Stimulated activated naive CD8-positive, alpha-beta T cell treated with anti-CD3 and anti-CD28 coated beads, Interleukin-15, amount 100 ng/mL, for 72 hours (primary cell): ENCODE data around the gene FSTL4.

ENCODE experiments used
- ATAC-seq: fragments of 150-1000 bp; cut with Tn5 transposase; 2 replicates; pipeline ENCODE4 v1.10.0; 2021; ENCODE audit warnings: mild to moderate bottlenecking, moderate library complexity
- DNase-seq, 2 donors: peaks; one replicate each; pipeline ENCODE4 v3.0.0; 2021 to 2022
- H3K27ac Mint-ChIP-seq, 2 donors: one replicate each; pipeline ENCODE4 v1.8.0; 2022; ENCODE audit warnings: mild to moderate bottlenecking in 2 of 2, mixed read lengths in 2 of 2, moderate library complexity in 2 of 2
- H3K27me3 Mint-ChIP-seq: one replicate; pipeline ENCODE4 v1.8.0; 2022; ENCODE audit warnings: mixed read lengths
- H3K4me1 Mint-ChIP-seq: one replicate; pipeline ENCODE4 v1.8.0; 2022; ENCODE audit warnings: mild to moderate bottlenecking, mixed read lengths
- H3K4me3 Mint-ChIP-seq, 2 donors: one replicate each; pipeline ENCODE4 v1.8.0; 2022; ENCODE audit warnings: mild to moderate bottlenecking in 2 of 2, mixed read lengths in 2 of 2, moderate library complexity in 1 of 2
- H3K9me3 Mint-ChIP-seq, 2 donors: one replicate each; pipeline ENCODE4 v1.8.0; 2022; ENCODE audit warnings: mixed read lengths in 2 of 2

Gene FSTL4

GRCh38 chr5:133284306-133284705 is 328.0 kb downstream of the FSTL4 start:
- no peak for DNase-seq
- no peaks in the 10 kb centered on the region for H3K4me1 Mint-ChIP-seq
- H3K4me3 Mint-ChIP-seq = no peak overlapping the region
- no peak for ATAC-seq
- no peaks in the 10 kb centered on the region for H3K27me3 Mint-ChIP-seq
- no peak overlapping the region for H3K27ac Mint-ChIP-seq
- H3K9me3 Mint-ChIP-seq = no peaks in the 10 kb centered on the region

DNA sequence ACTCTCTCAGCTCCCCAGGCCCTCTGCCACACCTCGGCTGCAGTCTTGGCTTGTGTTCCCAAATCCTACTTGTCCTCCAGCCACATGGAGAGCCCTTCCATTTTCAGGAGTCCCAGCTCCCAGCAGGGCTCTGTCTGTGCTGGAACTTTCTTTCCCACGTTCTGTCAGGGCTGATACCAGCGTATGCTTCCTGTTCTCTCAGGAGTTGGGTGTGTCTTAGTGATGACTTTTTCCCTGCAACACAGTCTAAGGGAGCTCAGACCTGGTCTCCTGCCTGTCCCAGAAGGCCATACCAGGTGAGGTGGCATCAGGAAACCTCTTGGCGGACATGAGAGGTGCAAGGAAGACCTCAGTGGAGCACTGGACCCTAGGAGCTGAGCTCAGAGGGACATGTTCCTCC is 334.0 kb downstream of the FSTL4 start:
- ATAC-seq (no peak), DNase-seq (no peak)
- H3K4me1 Mint-ChIP-seq = no peaks in the 10 kb centered on the region
- no peaks in the 10 kb centered on the region for H3K27me3 Mint-ChIP-seq
- no peak overlapping the region for H3K4me3 Mint-ChIP-seq
- no peak overlapping the region for H3K27ac Mint-ChIP-seq
- H3K9me3 Mint-ChIP-seq = no peaks in the 10 kb centered on the region

DNA sequence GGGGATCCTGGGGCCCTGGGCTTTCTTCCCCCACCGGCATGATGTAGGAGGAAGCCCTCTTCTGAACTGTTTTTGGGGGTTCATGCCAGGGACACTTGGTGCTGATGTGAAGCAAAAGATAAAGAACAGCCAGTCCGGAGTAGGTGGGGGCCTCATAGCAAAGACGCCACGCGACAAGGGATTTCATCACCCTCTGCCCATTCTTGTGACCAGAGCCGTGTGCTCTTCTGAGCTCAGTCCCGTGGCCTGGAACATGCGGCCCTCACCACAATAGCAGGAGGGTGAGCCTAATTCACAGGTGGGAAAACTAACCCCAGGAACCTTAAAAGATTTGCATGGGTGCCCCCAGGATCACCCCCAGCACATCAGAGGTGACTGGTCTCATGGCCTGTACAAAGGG is 334.6 kb downstream of the FSTL4 start:
- no peaks in the 10 kb centered on the region for H3K27me3 Mint-ChIP-seq

GRCh38 chr5:133276171-133276570 is 336.2 kb downstream of the FSTL4 start:
- peak overlapping the region in 1 of 2 donors; percentile 65 for H3K27ac Mint-ChIP-seq
- DNase-seq = no peak
- no peak for ATAC-seq
- H3K4me3 Mint-ChIP-seq = no peak overlapping the region
- no peaks in the 10 kb centered on the region for H3K4me1 Mint-ChIP-seq
- no peaks in the 10 kb centered on the region for H3K27me3 Mint-ChIP-seq
- H3K9me3 Mint-ChIP-seq = no peaks in the 10 kb centered on the region

More for the DNA sequence above, 334.6 kb downstream of the FSTL4 start:
- no peaks in the 10 kb centered on the region for H3K4me1 Mint-ChIP-seq
- no peaks in the 10 kb centered on the region for H3K9me3 Mint-ChIP-seq
- ATAC-seq (no peak), DNase-seq (no peak)
- peak overlapping the region in 1 of 2 donors; percentile 35 for H3K27ac Mint-ChIP-seq
- no peak overlapping the region for H3K4me3 Mint-ChIP-seq

GRCh38 chr5:133275631-133276030 is 336.7 kb downstream of the FSTL4 start:
- no peak overlapping the region for H3K27ac Mint-ChIP-seq
- ATAC-seq (no peak), DNase-seq (no peak)
- H3K27me3 Mint-ChIP-seq = no peaks in the 10 kb centered on the region
- H3K4me1 Mint-ChIP-seq = no peaks in the 10 kb centered on the region
- H3K4me3 Mint-ChIP-seq = no peak overlapping the region
- H3K9me3 Mint-ChIP-seq = no peaks in the 10 kb centered on the region

DNA sequence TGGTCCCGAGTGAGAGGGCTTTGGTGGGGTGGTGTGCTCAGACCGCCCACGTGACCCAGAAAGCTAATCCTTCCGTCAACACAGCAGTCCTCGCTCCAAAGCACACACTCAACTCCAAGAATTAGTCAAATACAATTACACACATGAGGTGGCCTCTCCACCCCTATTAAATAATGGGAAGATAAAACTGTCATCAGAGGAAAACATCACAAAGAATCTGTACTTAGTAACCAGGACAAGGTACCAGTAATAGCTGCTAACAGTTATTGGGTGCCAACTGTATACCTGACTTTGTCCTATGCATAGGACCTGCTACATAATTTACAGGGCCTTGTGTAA is 337.8 kb downstream of the FSTL4 start:
- DNase-seq (no peak), ATAC-seq (no peak)
- H3K4me3 Mint-ChIP-seq = no peak overlapping the region
- no peaks in the 10 kb centered on the region for H3K4me1 Mint-ChIP-seq
- H3K27ac Mint-ChIP-seq = no peak overlapping the region
- no peaks in the 10 kb centered on the region for H3K27me3 Mint-ChIP-seq
- no peaks in the 10 kb centered on the region for H3K9me3 Mint-ChIP-seq

GRCh38 chr5:133273661-133274596 is 338.4 kb downstream of the FSTL4 start:
- no peak for DNase-seq
- no peak for ATAC-seq

GRCh38 chr5:133272345-133272744 is 340.0 kb downstream of the FSTL4 start:
- DNase-seq = no peak
- ATAC-seq = no peak
- H3K4me1 Mint-ChIP-seq = no peaks in the 10 kb centered on the region
- no peaks in the 10 kb centered on the region for H3K27me3 Mint-ChIP-seq
- no peak overlapping the region for H3K4me3 Mint-ChIP-seq
- no peak overlapping the region for H3K27ac Mint-ChIP-seq
- no peaks in the 10 kb centered on the region for H3K9me3 Mint-ChIP-seq

More at GRCh38 chr5:133273661-133274596, 338.4 kb downstream of the FSTL4 start:
- Mint-ChIP-seq H3K27me3 (no peaks in the 10 kb centered on the region), H3K27ac (no peak overlapping the region), H3K4me1 (no peaks in the 10 kb centered on the region), H3K4me3 (no peak overlapping the region), H3K9me3 (no peaks in the 10 kb centered on the region)

GRCh38 chr5:133271606-133272005 is 340.7 kb downstream of the FSTL4 start:
- Mint-ChIP-seq H3K27me3 (peaks cover 6% of the 10 kb centered on the region), H3K4me1 (no peaks in the 10 kb centered on the region), H3K4me3 (no peak overlapping the region), H3K27ac (no peak overlapping the region), H3K9me3 (no peaks in the 10 kb centered on the region)
- no peak for ATAC-seq
- DNase-seq = no peak

GRCh38 chr5:133269691-133270090 is 342.6 kb downstream of the FSTL4 start:
- H3K27ac Mint-ChIP-seq = no peak overlapping the region

DNA sequence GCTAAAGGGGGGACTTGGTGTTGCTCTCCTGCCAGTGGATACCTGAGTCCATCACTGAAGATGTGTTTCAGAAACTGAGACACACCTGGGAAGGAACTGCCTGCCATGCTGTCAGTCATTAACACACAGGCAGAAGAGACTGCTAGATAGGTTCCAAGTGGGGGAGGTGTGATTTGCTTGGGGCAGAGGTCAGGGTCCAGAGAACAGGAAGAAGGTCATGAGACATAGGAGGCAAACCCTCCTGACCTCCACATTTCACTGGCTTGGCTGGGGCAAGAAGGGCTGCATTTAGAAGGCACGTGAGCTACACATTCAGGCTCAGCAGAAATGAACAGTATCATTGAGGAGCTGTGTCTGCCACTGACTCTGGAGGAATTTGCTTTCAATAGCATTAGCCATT is 344.7 kb downstream of the FSTL4 start:
- no peaks in the 10 kb centered on the region for H3K9me3 Mint-ChIP-seq
- ATAC-seq = no peak
- no peak overlapping the region for H3K4me3 Mint-ChIP-seq

More at GRCh38 chr5:133269691-133270090, 342.6 kb downstream of the FSTL4 start:
- DNase-seq = no peak
- Mint-ChIP-seq H3K4me3 (no peak overlapping the region), H3K9me3 (no peaks in the 10 kb centered on the region), H3K27me3 (peaks cover 7% of the 10 kb centered on the region), H3K4me1 (peaks cover 12% of the 10 kb centered on the region)
- no peak for ATAC-seq

GRCh38 chr5:133266966-133267365 is 345.4 kb downstream of the FSTL4 start:
- H3K4me3 Mint-ChIP-seq = no peak overlapping the region
- DNase-seq (no peak), ATAC-seq (no peak)
- H3K27ac Mint-ChIP-seq = peak overlapping the region in 1 of 2 donors; percentile 14
- H3K27me3 Mint-ChIP-seq = peaks cover 7% of the 10 kb centered on the region
- H3K9me3 Mint-ChIP-seq = no peaks in the 10 kb centered on the region
- H3K4me1 Mint-ChIP-seq = peaks cover 12% of the 10 kb centered on the region

More for the DNA sequence above, 344.7 kb downstream of the FSTL4 start:
- Mint-ChIP-seq H3K27ac (no peak overlapping the region), H3K27me3 (peaks cover 7% of the 10 kb centered on the region), H3K4me1 (peaks cover 12% of the 10 kb centered on the region)
- no peak for DNase-seq

DNA sequence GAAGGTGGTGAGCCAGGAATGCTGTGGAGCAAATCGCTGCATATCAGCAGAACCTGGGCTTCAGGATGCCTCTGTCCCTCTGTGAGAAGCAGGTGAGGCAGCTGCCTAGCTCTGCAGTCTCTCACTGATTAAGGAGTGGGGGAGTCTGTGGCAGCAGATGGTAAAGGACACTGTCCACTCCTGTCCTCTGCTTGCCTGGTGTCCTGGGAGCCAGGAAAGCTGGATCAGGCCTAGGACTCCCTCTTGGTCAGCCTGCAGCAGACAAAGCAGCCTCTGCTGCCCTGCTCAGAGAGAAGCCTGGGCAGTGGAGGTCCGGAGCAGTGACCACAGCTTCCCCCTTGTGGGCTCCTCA is 345.8 kb downstream of the FSTL4 start:
- DNase-seq (no peak), ATAC-seq (no peak)
- H3K27ac Mint-ChIP-seq = peak overlapping the region in 1 of 2 donors; percentile 39
- H3K9me3 Mint-ChIP-seq = no peaks in the 10 kb centered on the region
- H3K4me1 Mint-ChIP-seq = peaks cover 12% of the 10 kb centered on the region
- no peak overlapping the region for H3K4me3 Mint-ChIP-seq
- H3K27me3 Mint-ChIP-seq = peaks cover 7% of the 10 kb centered on the region

DNA sequence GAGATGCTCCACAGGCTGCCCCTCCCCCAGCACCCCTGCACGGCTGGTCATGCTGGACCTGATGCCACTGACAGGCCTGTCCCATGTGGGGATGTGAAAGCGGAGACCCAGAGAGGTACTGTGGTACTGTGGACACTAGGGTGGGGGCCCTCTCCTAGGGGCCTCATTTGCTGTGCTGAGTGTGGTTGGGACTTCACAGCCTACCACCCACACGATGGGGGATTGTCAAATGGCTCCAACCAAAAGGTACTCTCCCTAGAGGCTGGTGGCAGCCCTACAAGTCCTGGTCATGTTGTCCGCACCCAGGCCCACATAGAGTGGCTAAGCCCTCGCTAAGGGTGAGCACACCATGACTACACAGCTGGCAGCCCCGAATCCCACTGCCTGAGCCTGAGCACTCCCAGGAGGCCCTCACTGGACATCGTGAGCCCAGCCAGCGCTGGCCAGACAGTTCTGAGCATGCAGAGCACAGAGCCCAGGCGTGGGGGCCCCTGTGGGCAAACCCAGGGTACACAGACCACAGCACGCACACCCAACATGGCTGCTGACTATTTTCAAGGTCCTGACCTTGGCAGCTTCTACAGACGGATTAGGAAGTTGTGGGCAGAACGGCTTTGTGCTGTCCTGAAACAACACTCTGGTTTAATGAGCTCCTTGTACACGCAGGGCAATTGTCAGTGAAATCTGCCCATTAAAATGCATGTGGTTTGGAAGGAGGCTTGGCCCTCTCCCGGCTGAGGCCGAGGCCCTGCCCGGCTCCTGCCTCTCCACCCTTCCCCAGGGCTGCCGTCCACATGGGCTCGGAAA is 346.4 kb downstream of the FSTL4 start:
- no peak overlapping the region for H3K4me3 Mint-ChIP-seq
- H3K27ac Mint-ChIP-seq = no peak overlapping the region
- no peaks in the 10 kb centered on the region for H3K9me3 Mint-ChIP-seq
- DNase-seq = peak; percentile 18 to 27
- H3K27me3 Mint-ChIP-seq = peaks cover 7% of the 10 kb centered on the region
- peaks cover 12% of the 10 kb centered on the region for H3K4me1 Mint-ChIP-seq
- peak; percentile 77 for ATAC-seq

DNA sequence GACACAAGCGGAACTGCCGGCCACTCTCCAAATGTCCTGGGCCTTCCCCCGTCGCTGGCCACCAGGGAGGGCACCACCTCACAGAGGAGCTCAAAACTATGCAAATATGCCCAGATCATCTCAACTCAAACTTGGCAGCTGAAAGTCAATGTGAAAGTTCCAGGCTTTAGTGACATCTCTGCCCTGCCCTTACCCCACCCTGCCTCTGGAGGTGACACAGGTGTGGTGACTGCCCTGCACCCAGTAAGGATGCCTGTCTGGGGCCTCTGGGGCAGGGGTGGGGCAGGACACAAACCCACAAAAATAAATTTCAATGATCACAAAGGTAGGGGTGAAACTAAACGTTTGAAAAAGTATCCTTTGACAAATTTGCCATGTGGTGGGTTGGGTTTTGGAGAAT is 347.1 kb downstream of the FSTL4 start:
- ATAC-seq (peak; percentile 76), DNase-seq (no peak)
- H3K9me3 Mint-ChIP-seq = no peaks in the 10 kb centered on the region
- H3K4me1 Mint-ChIP-seq = peaks cover 12% of the 10 kb centered on the region
- H3K4me3 Mint-ChIP-seq = no peak overlapping the region
- H3K27me3 Mint-ChIP-seq = peaks cover 7% of the 10 kb centered on the region
- no peak overlapping the region for H3K27ac Mint-ChIP-seq

- no peak for ATAC-seq
- Mint-ChIP-seq H3K4me1 (peaks cover 35% of the 10 kb centered on the region), H3K27ac (no peak overlapping the region)
These were observed 349.7 kb downstream of the FSTL4 start for GRCh38 chr5:133262690-133263089.

More at GRCh38 chr5:133262690-133263089, 349.7 kb downstream of the FSTL4 start:
- no peaks in the 10 kb centered on the region for H3K9me3 Mint-ChIP-seq
- DNase-seq = no peak
- H3K27me3 Mint-ChIP-seq = peaks cover 7% of the 10 kb centered on the region
- no peak overlapping the region for H3K4me3 Mint-ChIP-seq
